ENCODE data around the gene GPR153. TPM values are rescaled to one million over a fixed set of nuclear protein-coding genes. Genes with fewer than 3 reads are reported as not detected.

The GPR153 gene
- total and polyA plus RNA-seq, 2 experiments from 2014 or later = 0.69 to 8.0 TPM

DNA sequence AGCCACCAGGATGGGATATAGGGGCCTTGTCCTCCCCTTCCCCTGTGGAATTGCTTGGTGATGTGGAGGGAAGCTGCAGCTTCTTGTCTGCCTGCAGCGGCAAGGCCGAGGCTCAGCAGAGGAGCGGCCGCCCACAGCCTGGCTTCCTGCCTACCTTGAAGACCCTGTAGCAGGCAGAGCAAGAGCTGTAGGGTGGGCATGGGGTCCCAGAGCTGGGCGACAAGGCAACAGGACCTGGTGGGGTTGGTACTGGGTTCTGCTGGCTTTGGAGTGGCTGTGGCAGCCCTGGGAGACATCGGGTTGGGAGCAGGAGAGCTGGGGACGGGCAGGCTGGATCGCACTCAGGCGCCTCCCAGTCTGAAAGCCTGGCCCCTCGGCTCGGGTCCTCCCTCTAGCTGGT, 5.7 kb upstream of the GPR153 start:
- Histone ChIP-seq H2AFZ (no peak overlapping the region), H3K9me3 (ENCODE audit: low read depth) (no peaks in the 10 kb centered on the region), H3K4me1 (ENCODE audit: insufficient read depth) (peaks cover 25% of the 10 kb centered on the region), H3K36me3 (ENCODE audit: low read depth) (no peaks in the 10 kb centered on the region), H3F3A (ENCODE audit: insufficient read depth) (0 out of 2 replicates have a peak, but pooled peaks cover 6% of the 10 kb centered on the region), H3K27ac (no peak overlapping the region), H3K9ac (no peak overlapping the region), H3K4me3 (no peak overlapping the region), H3K4me2 (ENCODE audit: unreplicated experiment) (no peak overlapping the region), H4K20me1 (ENCODE audit: insufficient read depth) (no peaks in the 10 kb centered on the region), H3K9me2 (ENCODE audit: insufficient read depth) (no peaks in the 10 kb centered on the region), H3K79me2 (ENCODE audit: insufficient read depth) (no peaks in the 10 kb centered on the region), H3K27me3 (replicated peaks; ENCODE audit: insufficient read depth) (no peaks in the 10 kb centered on the region)
- no peak for DNase-seq
- no peak for TF ChIP-seq EZH2 (IDR thresholded peaks at IDR 0.05; ENCODE audit: insufficient read depth, poor library complexity, severe bottlenecking)
- no peak for TF ChIP-seq EZH2phosphoT487 (IDR thresholded peaks at IDR 0.05; ENCODE audit: insufficient read depth, low read depth)
- in situ Hi-C loops (cut with MboI) = no loop called here
- 65 to 69% methylated on average over 11 of the region's 11 CpGs for WGBS, 2 experiments (ENCODE audit: low coverage in 1 of 2, low lambda C conversion rate in 2 of 2, missing lambda C conversion rate in 2 of 2)

- TF ChIP-seq EZH2 (IDR thresholded peaks at IDR 0.05; ENCODE audit: insufficient read depth, poor library complexity, severe bottlenecking) = no peak
- TF ChIP-seq EZH2phosphoT487 (IDR thresholded peaks at IDR 0.05; ENCODE audit: insufficient read depth, low read depth) = no peak
- H2AFZ ChIP-seq = no peak overlapping the region
- H3K9me3 ChIP-seq (ENCODE audit: low read depth) = no peaks in the 10 kb centered on the region
- H3K4me2 ChIP-seq (ENCODE audit: unreplicated experiment) = no peak overlapping the region
- H3K27me3 ChIP-seq (replicated peaks; ENCODE audit: insufficient read depth) = no peaks in the 10 kb centered on the region
- no peak overlapping the region for H3K9ac ChIP-seq
- 0 out of 2 replicates have a peak, but pooled peaks cover 6% of the 10 kb centered on the region for H3F3A ChIP-seq (ENCODE audit: insufficient read depth)
- WGBS, 2 experiments (ENCODE audit: low coverage in 1 of 2, low lambda C conversion rate in 2 of 2, missing lambda C conversion rate in 2 of 2) = 88 to 91% methylated on average over 14 to 15 of the region's 15 CpGs
- H3K79me2 ChIP-seq (ENCODE audit: insufficient read depth) = no peaks in the 10 kb centered on the region
- no peaks in the 10 kb centered on the region for H3K9me2 ChIP-seq (ENCODE audit: insufficient read depth)
- H3K36me3 ChIP-seq (ENCODE audit: low read depth) = no peaks in the 10 kb centered on the region
- H3K4me1 ChIP-seq (ENCODE audit: insufficient read depth) = peaks cover 19% of the 10 kb centered on the region
- H3K27ac ChIP-seq = no peak overlapping the region
- DNase-seq = no peak
- no peak overlapping the region for H3K4me3 ChIP-seq
- in situ Hi-C loops (cut with MboI) = no loop called here
- no peaks in the 10 kb centered on the region for H4K20me1 ChIP-seq (ENCODE audit: insufficient read depth)
Observed at GRCh38 chr1:6265151-6265550, 4.3 kb upstream of the GPR153 start.

GRCh38 chr1:6263716-6264115, 2.8 kb upstream of the GPR153 start:
- no peak overlapping the region for H3K4me3 ChIP-seq
- H3K27ac ChIP-seq = no peak overlapping the region
- no peaks in the 10 kb centered on the region for H3K9me2 ChIP-seq (ENCODE audit: insufficient read depth)
- no peaks in the 10 kb centered on the region for H3K79me2 ChIP-seq (ENCODE audit: insufficient read depth)
- no peak overlapping the region for H3K9ac ChIP-seq
- no peaks in the 10 kb centered on the region for H3K36me3 ChIP-seq (ENCODE audit: low read depth)
- WGBS, 2 experiments (ENCODE audit: low coverage in 1 of 2, low lambda C conversion rate in 2 of 2, missing lambda C conversion rate in 2 of 2) = 37 to 39% methylated on average over 7 of the region's 7 CpGs
- H2AFZ ChIP-seq = no peak overlapping the region
- no peak overlapping the region for H3K4me2 ChIP-seq (ENCODE audit: unreplicated experiment)
- DNase-seq = peak; percentile 58
- in situ Hi-C loops (cut with MboI) = no loop called here
- H3K9me3 ChIP-seq (ENCODE audit: low read depth) = no peaks in the 10 kb centered on the region
- peaks cover 19% of the 10 kb centered on the region for H3K4me1 ChIP-seq (ENCODE audit: insufficient read depth)
- H3F3A ChIP-seq (ENCODE audit: insufficient read depth) = 0 out of 2 replicates have a peak, but pooled peaks cover 6% of the 10 kb centered on the region
- H3K27me3 ChIP-seq (replicated peaks; ENCODE audit: insufficient read depth) = no peaks in the 10 kb centered on the region
- TF ChIP-seq EZH2 (IDR thresholded peaks at IDR 0.05; ENCODE audit: insufficient read depth, poor library complexity, severe bottlenecking) (no peak), EZH2phosphoT487 (IDR thresholded peaks at IDR 0.05; ENCODE audit: insufficient read depth, low read depth) (no peak)
- no peaks in the 10 kb centered on the region for H4K20me1 ChIP-seq (ENCODE audit: insufficient read depth)

- Histone ChIP-seq H3K9me2 (ENCODE audit: insufficient read depth) (no peaks in the 10 kb centered on the region), H3K9me3 (ENCODE audit: low read depth) (no peaks in the 10 kb centered on the region), H3K4me2 (ENCODE audit: unreplicated experiment) (no peak overlapping the region), H2AFZ (0 out of 2 replicates have a peak overlapping the region, but pooled peaks have one; percentile 5), H3K9ac (no peak overlapping the region), H3K36me3 (ENCODE audit: low read depth) (no peaks in the 10 kb centered on the region), H3K27ac (no peak overlapping the region), H3K79me2 (ENCODE audit: insufficient read depth) (no peaks in the 10 kb centered on the region), H3K4me3 (no peak overlapping the region), H3K4me1 (ENCODE audit: insufficient read depth) (peaks cover 13% of the 10 kb centered on the region), H3K27me3 (replicated peaks; ENCODE audit: insufficient read depth) (no peaks in the 10 kb centered on the region), H3F3A (ENCODE audit: insufficient read depth) (0 out of 2 replicates have a peak, but pooled peaks cover 5% of the 10 kb centered on the region), H4K20me1 (ENCODE audit: insufficient read depth) (no peaks in the 10 kb centered on the region)
- TF ChIP-seq EZH2phosphoT487 (IDR thresholded peaks at IDR 0.05; ENCODE audit: insufficient read depth, low read depth) = no peak
- no peak for TF ChIP-seq EZH2 (IDR thresholded peaks at IDR 0.05; ENCODE audit: insufficient read depth, poor library complexity, severe bottlenecking)
- in situ Hi-C loops (cut with MboI) = no loop called here
- 40 to 51% methylated on average over 24 to 25 of the region's 25 CpGs for WGBS, 2 experiments (ENCODE audit: low coverage in 1 of 2, low lambda C conversion rate in 2 of 2, missing lambda C conversion rate in 2 of 2)
- peak; percentile 63 for DNase-seq
Observed at GRCh38 chr1:6262555-6263420, 1.9 kb upstream of the GPR153 start.

Measured in GM23248 (cell line).